ENCODE results near the gene SMARCC2. TPM values are rescaled to one million over a fixed set of nuclear protein-coding genes. Genes with fewer than 3 reads are reported as not detected.

SMARCC2 gene
- total RNA-seq, 2 experiments from 2014 or later = 68.3 to 137 TPM

DNA sequence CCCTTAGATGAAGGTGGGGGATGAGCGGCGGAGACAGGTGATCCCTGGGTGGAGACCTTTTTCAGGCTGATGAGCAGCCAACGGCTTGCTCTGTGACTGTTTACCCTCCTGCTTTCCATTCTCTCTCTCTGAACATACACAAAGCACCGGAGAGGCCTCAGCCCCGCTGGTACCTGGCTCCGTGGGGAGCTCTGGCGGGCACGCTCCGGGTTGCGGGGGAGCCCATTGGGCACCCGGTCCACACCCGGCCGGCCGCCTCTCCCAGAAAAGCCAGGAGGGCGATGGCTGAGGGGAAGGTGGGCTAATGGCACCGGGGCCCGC is 545 bp downstream of the SMARCC2 start:
- ChIA-PET POLR2A (interaction anchor here (0.5 to 3.4 kb wide), 12 partner anchors 12 to 502 kb away, joined by 3 to 22 read pairs (median 5); partner anchors contain the start of genes ESYT1, MYL6B, RNF41 and RPL41), CTCF (ENCODE audit: unreplicated experiment) (interaction anchor here (0.6 to 2.5 kb wide), 9 partner anchors 19 to 1708 kb away, joined by 3 to 23 read pairs (median 5); partner anchors contain the start of genes RNF41, RPL41 and ZC3H10)
- peak overlapping the region; percentile 79 for H3K4me3 ChIP-seq (ENCODE audit: low read depth, low read length, poor library complexity, severe bottlenecking)
- H3K36me3 ChIP-seq (ENCODE audit: insufficient read depth, low read length) = peaks cover 37% of the 10 kb centered on the region
- H3K4me2 ChIP-seq (ENCODE audit: low read length) = peak overlapping the region; percentile 93
- intact Hi-C loops (cut with micrococcal nuclease; ENCODE audit: unreplicated experiment) = loop anchor here (1.0 to 5.0 kb wide), 5 partner anchors 30 to 450 kb away; partner anchors contain the start of gene MYL6
- H3K79me2 ChIP-seq (ENCODE audit: insufficient read depth, low read depth, low read length) = peaks cover 31% of the 10 kb centered on the region
- 0 out of 2 replicates have a peak, but pooled peaks cover 4% of the 10 kb centered on the region for H4K20me1 ChIP-seq (ENCODE audit: insufficient read depth, low read length)
- BruUV-seq (replicated peaks) = no TSS peak
- H2AFZ ChIP-seq (ENCODE audit: low read length) = no peak overlapping the region
- no peaks in the 10 kb centered on the region for H3K9me3 ChIP-seq (ENCODE audit: low read length)
- H3K27ac ChIP-seq (ENCODE audit: low read depth, low read length, poor library complexity, severe bottlenecking) = peak overlapping the region; percentile 46
- peaks cover 40% of the 10 kb centered on the region for H3K4me1 ChIP-seq (ENCODE audit: insufficient read depth, low read length, poor library complexity, severe bottlenecking)
- no peaks in the 10 kb centered on the region for H3K9me2 ChIP-seq (ENCODE audit: insufficient read depth, low read length)
- peak; percentile 37 for DNase-seq (ENCODE audit: low spot score)
- TF ChIP-seq, protein P1, sequence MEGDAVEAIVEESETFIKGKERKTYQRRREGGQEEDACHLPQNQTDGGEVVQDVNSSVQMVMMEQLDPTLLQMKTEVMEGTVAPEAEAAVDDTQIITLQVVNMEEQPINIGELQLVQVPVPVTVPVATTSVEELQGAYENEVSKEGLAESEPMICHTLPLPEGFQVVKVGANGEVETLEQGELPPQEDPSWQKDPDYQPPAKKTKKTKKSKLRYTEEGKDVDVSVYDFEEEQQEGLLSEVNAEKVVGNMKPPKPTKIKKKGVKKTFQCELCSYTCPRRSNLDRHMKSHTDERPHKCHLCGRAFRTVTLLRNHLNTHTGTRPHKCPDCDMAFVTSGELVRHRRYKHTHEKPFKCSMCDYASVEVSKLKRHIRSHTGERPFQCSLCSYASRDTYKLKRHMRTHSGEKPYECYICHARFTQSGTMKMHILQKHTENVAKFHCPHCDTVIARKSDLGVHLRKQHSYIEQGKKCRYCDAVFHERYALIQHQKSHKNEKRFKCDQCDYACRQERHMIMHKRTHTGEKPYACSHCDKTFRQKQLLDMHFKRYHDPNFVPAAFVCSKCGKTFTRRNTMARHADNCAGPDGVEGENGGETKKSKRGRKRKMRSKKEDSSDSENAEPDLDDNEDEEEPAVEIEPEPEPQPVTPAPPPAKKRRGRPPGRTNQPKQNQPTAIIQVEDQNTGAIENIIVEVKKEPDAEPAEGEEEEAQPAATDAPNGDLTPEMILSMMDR (conservative IDR thresholded peaks at IDR 0.05; ENCODE audit: low read length) = no peak
- TF ChIP-seq EZH2phosphoT487 (IDR thresholded peaks at IDR 0.05; ENCODE audit: borderline replicate concordance, low read depth, low read length) = no peak

DNA sequence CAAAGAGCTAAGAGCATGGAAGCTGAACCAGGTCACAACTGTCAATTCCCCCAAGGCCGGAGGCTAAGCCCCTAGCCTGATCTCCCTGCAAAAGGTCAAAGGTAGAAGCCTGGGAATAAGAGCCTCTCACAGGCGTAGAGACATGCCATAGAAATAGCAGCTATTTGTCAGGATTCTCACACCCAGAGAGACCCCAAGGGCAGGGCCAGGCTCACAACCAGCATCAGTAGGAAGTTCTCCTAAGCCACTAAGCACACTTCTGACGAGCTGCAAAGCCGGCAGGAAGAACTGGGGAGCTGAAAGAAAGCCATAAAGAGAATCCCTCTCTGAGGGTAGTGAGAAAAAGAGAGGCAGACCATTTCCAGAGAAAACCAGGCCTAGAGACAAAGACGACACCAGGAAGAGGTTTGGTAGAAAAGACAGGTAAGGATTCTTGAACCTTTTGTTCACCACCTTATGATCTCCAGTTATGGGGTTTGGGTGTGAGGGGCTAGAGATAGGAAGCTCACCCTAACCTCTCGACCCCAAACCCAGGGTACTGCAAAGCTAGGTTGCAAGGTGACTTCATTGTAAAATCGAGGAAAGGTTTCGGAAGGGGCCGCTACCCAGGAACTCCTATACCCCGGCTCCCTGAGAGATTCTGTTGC is 1.0 kb downstream of the SMARCC2 start:
- no peaks in the 10 kb centered on the region for H3K9me3 ChIP-seq (ENCODE audit: low read length)
- peak overlapping the region; percentile 93 for H3K4me2 ChIP-seq (ENCODE audit: low read length)
- intact Hi-C loops (cut with micrococcal nuclease; ENCODE audit: unreplicated experiment) = loop anchor here (2.0 to 5.0 kb wide), 3 partner anchors 29 to 449 kb away; partner anchors contain the start of gene MYL6
- H4K20me1 ChIP-seq (ENCODE audit: insufficient read depth, low read length) = 0 out of 2 replicates have a peak, but pooled peaks cover 4% of the 10 kb centered on the region
- H3K4me1 ChIP-seq (ENCODE audit: insufficient read depth, low read length, poor library complexity, severe bottlenecking) = peaks cover 37% of the 10 kb centered on the region
- ChIA-PET POLR2A (interaction anchor here (0.5 to 3.4 kb wide), 16 partner anchors 18 to 440 kb away, joined by 3 to 22 read pairs (median 3); partner anchors contain the start of genes ESYT1, MYL6B, RNF41 and RPL41), CTCF (ENCODE audit: unreplicated experiment) (interaction anchor here (0.8 to 2.5 kb wide), 6 partner anchors 20 to 450 kb away, joined by 3 to 23 read pairs (median 4); partner anchors contain the start of genes RNF41 and ZC3H10)
- DNase-seq (ENCODE audit: low spot score) = peak; percentile 40
- peaks cover 31% of the 10 kb centered on the region for H3K79me2 ChIP-seq (ENCODE audit: insufficient read depth, low read depth, low read length)
- H3K27ac ChIP-seq (ENCODE audit: low read depth, low read length, poor library complexity, severe bottlenecking) = peak overlapping the region; percentile 46
- H3K4me3 ChIP-seq (ENCODE audit: low read depth, low read length, poor library complexity, severe bottlenecking) = peak overlapping the region; percentile 79
- H3K36me3 ChIP-seq (ENCODE audit: insufficient read depth, low read length) = peaks cover 42% of the 10 kb centered on the region
- TF ChIP-seq, protein P1 (conservative IDR thresholded peaks at IDR 0.05; ENCODE audit: low read length) = no peak
- no peak for TF ChIP-seq EZH2phosphoT487 (IDR thresholded peaks at IDR 0.05; ENCODE audit: borderline replicate concordance, low read depth, low read length)
- no TSS peak for BruUV-seq (replicated peaks)
- no peaks in the 10 kb centered on the region for H3K9me2 ChIP-seq (ENCODE audit: insufficient read depth, low read length)
- no peak overlapping the region for H2AFZ ChIP-seq (ENCODE audit: low read length)
